ENCODE results near the gene HOXA4.

DNA sequence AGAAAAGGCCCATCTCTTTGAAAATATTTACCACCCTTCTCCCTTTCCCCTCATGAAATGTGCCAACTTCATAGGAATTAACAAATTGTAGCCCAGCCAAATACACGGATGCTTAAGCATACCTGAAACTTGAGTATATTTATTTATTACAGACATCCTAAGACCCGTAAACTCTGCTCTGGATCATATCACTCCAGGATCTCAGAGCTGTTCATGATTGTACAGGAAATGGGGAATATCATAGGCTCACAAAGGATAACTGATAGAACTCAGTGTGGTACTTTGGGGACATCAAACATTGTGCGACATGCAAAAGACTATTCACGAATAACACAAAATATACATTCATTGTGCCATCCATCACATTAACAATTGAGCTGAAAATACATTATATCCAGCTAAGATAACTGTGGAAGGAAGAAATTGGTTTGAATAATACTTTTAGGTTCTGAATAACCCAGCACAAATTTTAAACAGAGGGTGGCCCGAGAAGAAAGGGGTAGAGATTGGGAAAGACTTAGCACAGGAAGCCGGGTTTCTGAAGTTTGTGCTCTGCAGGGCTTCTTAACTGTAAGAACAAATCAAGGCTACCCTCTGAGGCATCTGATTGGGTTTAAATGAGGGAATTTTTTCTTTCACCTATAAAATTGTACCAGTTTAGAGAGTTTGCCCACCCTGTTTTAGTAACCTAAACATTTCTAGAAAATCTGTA lies 37.2 kb downstream of the HOXA4 start:
- TF ChIP-seq CHD2 (IDR thresholded peaks at IDR 0.05; ENCODE audit: low read length) (no peak), POLR2AphosphoS5 (IDR thresholded peaks at IDR 0.05; ENCODE audit: low read depth, low read length) (no peak), POLR2A (IDR thresholded peaks at IDR 0.05; ENCODE audit: control extremely low read depth in 1 of 2, low read depth in 2 of 2, low read length in 2 of 2) (no peak), ZNF274 (IDR thresholded peaks at IDR 0.05; ENCODE audit: borderline replicate concordance, extremely low read depth, low read length) (no peak), TBP (IDR thresholded peaks at IDR 0.05; ENCODE audit: low read depth, low read length) (no peak), EP300 (IDR thresholded peaks at IDR 0.05; ENCODE audit: borderline replicate concordance in 1 of 2, low read depth in 2 of 2, low read length in 2 of 2) (no peak), RAD21 (IDR thresholded peaks at IDR 0.05 in 1 of 2, conservative IDR thresholded peaks at IDR 0.05 in 1 of 2; ENCODE audit: low read depth in 2 of 2, low read length in 2 of 2) (no peak), EZH2 (IDR thresholded peaks at IDR 0.05; ENCODE audit: low read depth, low read length, severe bottlenecking) (no peak), MAFK (IDR thresholded peaks at IDR 0.05; ENCODE audit: low read depth, low read length) (no peak), KDM1A (IDR thresholded peaks at IDR 0.05; ENCODE audit: borderline replicate concordance, low read length) (no peak), YY1 (IDR thresholded peaks at IDR 0.05; ENCODE audit: low read depth, low read length) (no peak)
- TF ChIP-seq, protein P1, sequence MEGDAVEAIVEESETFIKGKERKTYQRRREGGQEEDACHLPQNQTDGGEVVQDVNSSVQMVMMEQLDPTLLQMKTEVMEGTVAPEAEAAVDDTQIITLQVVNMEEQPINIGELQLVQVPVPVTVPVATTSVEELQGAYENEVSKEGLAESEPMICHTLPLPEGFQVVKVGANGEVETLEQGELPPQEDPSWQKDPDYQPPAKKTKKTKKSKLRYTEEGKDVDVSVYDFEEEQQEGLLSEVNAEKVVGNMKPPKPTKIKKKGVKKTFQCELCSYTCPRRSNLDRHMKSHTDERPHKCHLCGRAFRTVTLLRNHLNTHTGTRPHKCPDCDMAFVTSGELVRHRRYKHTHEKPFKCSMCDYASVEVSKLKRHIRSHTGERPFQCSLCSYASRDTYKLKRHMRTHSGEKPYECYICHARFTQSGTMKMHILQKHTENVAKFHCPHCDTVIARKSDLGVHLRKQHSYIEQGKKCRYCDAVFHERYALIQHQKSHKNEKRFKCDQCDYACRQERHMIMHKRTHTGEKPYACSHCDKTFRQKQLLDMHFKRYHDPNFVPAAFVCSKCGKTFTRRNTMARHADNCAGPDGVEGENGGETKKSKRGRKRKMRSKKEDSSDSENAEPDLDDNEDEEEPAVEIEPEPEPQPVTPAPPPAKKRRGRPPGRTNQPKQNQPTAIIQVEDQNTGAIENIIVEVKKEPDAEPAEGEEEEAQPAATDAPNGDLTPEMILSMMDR (IDR thresholded peaks at IDR 0.05; ENCODE audit: control extremely low read depth in 1 of 3, insufficient read depth in 1 of 3, low read depth in 1 of 3, low read length in 3 of 3) = no peak
